Common myeloid progenitor, CD34-positive (primary cell): ENCODE results near the gene OR1D5.

Source experiments
- CTCF ChIA-PET: fragments of 350-600 bp; sonication (Branson Sonifier 250); formaldehyde crosslinking; loops from one replicate; lab custom pipeline; 2021; ENCODE audit warnings: antibody characterized with exemption; lab: Charles Lee
- POLR2A ChIA-PET: fragments of 350-600 bp; sonication (Branson Sonifier 250); formaldehyde crosslinking; loops from one replicate; lab custom pipeline; 2021; ENCODE audit warnings: antibody characterized with exemption; lab: Charles Lee
- DNase-seq, 3 donors: peaks; one replicate each; pipeline versions ENCODE4 v3.0.0 to v3.0.0-alpha.2; 2013
- H3K27ac ChIP-seq, 2 experiments: 1 replicate in 1 of 2; 2 replicates in 1 of 2; pipeline ENCODE4 v1.7.0; 2013; ENCODE audit warnings: inconsistent platforms in 2 of 2, low read length in 2 of 2, mild to moderate bottlenecking in 2 of 2, low read depth in 1 of 2, moderate library complexity in 1 of 2; ENCODE audit not compliant: severe bottlenecking in 2 of 2, insufficient read depth in 1 of 2, poor library complexity in 1 of 2
- H3K27me3 ChIP-seq, 5 experiments: replicated peaks in 2 of 5; 1 replicate in 3 of 5; 2 replicates in 2 of 5; pipeline versions ENCODE4 v1.6.1 to v1.7.0; 2013; ENCODE audit warnings: low read length in 4 of 5, mild to moderate bottlenecking in 2 of 5, moderate library complexity in 2 of 5, inconsistent platforms in 1 of 5; ENCODE audit not compliant: insufficient read depth in 5 of 5, control insufficient read depth in 4 of 5
- H3K36me3 ChIP-seq, 4 experiments: 1 replicate in 2 of 4; 2 replicates in 2 of 4; pipeline versions ENCODE4 v1.6.1 to v1.7.0; 2013; ENCODE audit warnings: low read length in 3 of 4, control low read depth in 1 of 4, mild to moderate bottlenecking in 1 of 4; ENCODE audit not compliant: control insufficient read depth in 4 of 4, insufficient read depth in 4 of 4
- H3K4me1 ChIP-seq, 4 experiments: 1 replicate in 3 of 4; 2 replicates in 1 of 4; pipeline versions ENCODE4 v1.6.1 to v1.7.1; 2013; ENCODE audit warnings: low read length in 3 of 4, mild to moderate bottlenecking in 3 of 4, control low read depth in 1 of 4, inconsistent platforms in 1 of 4, moderate library complexity in 1 of 4; ENCODE audit not compliant: control insufficient read depth in 4 of 4, insufficient read depth in 4 of 4; ENCODE audit errors: control extremely low read depth in 1 of 4
- H3K4me3 ChIP-seq, 7 experiments: 1 replicate in 4 of 7; 2 replicates in 3 of 7; pipeline versions ENCODE4 v1.5.1 to v1.7.0; 2013; ENCODE audit warnings: mild to moderate bottlenecking in 7 of 7, low read length in 6 of 7, moderate library complexity in 6 of 7, inconsistent platforms in 2 of 7, low read depth in 2 of 7, control low read depth in 1 of 7; ENCODE audit not compliant: insufficient read depth in 4 of 7, control insufficient read depth in 1 of 7; ENCODE audit errors: extremely low read depth in 1 of 7
- H3K9me3 ChIP-seq, 5 experiments: 1 replicate in 4 of 5; 2 replicates in 1 of 5; pipeline versions ENCODE4 v1.6.1 to v1.7.1; 2013; ENCODE audit warnings: low read length in 4 of 5, mild to moderate bottlenecking in 2 of 5, inconsistent platforms in 1 of 5, low read depth in 1 of 5, moderate library complexity in 1 of 5; ENCODE audit not compliant: control insufficient read depth in 4 of 5, insufficient read depth in 2 of 5; ENCODE audit errors: control extremely low read depth in 1 of 5
- WGBS: methylation state at CpG from one replicate; pipeline ENCODE4 v1.1.5; 2013; ENCODE audit not compliant: insufficient coverage; 5-methylcytosine and 5-hydroxymethylcytosine counted together

The OR1D5 gene

DNA sequence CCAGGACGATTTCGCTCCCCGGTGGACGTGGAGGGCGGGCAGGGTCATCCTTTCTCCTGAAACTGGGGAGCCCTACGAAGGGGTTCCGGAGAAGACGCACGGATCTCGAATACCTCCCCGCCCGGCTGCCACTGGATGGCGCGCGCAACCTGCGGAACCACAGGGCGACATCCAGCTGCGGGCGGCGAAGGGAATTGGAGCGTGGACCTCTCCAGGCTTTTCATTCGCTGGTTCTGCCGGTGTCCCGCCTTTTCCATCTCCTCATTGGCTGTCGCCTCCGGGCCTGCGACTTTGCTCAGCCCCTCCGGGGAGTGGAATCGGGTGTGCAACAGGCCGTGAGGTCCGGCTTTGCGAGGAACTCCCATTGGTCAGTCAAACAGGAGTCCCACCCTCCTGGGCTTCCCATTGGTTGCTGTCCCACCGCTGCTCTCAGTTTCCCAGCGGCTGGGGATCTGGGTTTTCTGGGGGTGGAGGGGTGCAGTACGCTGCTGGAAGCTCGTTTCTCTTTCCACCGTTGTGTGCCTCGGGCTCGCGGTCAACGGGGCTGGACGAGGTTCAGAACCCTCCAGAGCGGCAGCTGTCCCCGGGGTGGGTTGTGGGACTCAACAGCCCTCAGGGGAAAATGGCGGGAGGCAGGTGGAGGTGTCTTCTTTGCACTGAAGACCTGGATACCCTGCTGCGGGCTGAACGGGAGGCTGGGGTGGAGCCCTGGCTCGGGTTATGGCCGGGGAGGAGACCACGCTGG lies 14.5 kb downstream of the OR1D5 start:
- peaks cover 0 to 10% (median 10%) of the 10 kb centered on the region in 4 experiments for H3K4me1 ChIP-seq
- CTCF ChIA-PET: interaction anchor here (0.9 to 1.8 kb wide), 9 partner anchors 9 to 601 kb away, joined by 3 to 11 read pairs (median 3); no protein-coding TSS in a partner anchor
- peaks cover 0 to 8% (median 6%) of the 10 kb centered on the region in 5 experiments for H3K9me3 ChIP-seq
- no peaks in the 10 kb centered on the region for H3K27me3 ChIP-seq
- H3K4me3 ChIP-seq: peak overlapping the region; percentile 79 to 96 (median 89)
- H3K36me3 ChIP-seq: no peaks in the 10 kb centered on the region
- peak; percentile 97 to 99 (median 99) for DNase-seq
- POLR2A ChIA-PET: no interaction called here
- peak overlapping the region; percentile 50 to 54 for H3K27ac ChIP-seq
- under 1% methylated on average over 41 of the region's 50 CpGs for WGBS

GRCh38 chr17:3046753-3047152 lies 16.7 kb downstream of the OR1D5 start:
- POLR2A ChIA-PET: no interaction called here
- CTCF ChIA-PET: interaction anchor here (0.6 to 1.0 kb wide), 2 partner anchors 221 to 636 kb away, joined by 4 read pairs; no protein-coding TSS in a partner anchor
- peaks cover 0 to 10% (median 10%) of the 10 kb centered on the region in 4 experiments for H3K4me1 ChIP-seq
- DNase-seq: no peak
- H3K9me3 ChIP-seq: peaks cover 0 to 14% (median 7%) of the 10 kb centered on the region in 5 experiments
- no peaks in the 10 kb centered on the region for H3K27me3 ChIP-seq
- H3K27ac ChIP-seq: no peak overlapping the region
- no peak overlapping the region for H3K4me3 ChIP-seq
- H3K36me3 ChIP-seq: no peaks in the 10 kb centered on the region
- WGBS: no CpG with 5 or more reads among the region's 3 CpGs

GRCh38 chr17:3043737-3044365 lies 19.6 kb downstream of the OR1D5 start:
- Histone ChIP-seq H3K36me3 (no peaks in the 10 kb centered on the region), H3K27ac (no peak overlapping the region), H3K4me3 (no peak overlapping the region), H3K27me3 (no peaks in the 10 kb centered on the region), H3K9me3 (peaks cover 0 to 14% (median 7%) of the 10 kb centered on the region in 5 experiments), H3K4me1 (peaks cover 2 to 18% (median 7%) of the 10 kb centered on the region in 4 experiments)
- WGBS: 58% methylated on average over 9 of the region's 11 CpGs
- POLR2A ChIA-PET: no interaction called here
- DNase-seq: peak in 1 of 3 donors; percentile 17
- CTCF ChIA-PET: interaction anchor here (2.2 kb wide), 1 partner anchor 606 kb away, joined by 11 read pairs; no protein-coding TSS in a partner anchor

DNA sequence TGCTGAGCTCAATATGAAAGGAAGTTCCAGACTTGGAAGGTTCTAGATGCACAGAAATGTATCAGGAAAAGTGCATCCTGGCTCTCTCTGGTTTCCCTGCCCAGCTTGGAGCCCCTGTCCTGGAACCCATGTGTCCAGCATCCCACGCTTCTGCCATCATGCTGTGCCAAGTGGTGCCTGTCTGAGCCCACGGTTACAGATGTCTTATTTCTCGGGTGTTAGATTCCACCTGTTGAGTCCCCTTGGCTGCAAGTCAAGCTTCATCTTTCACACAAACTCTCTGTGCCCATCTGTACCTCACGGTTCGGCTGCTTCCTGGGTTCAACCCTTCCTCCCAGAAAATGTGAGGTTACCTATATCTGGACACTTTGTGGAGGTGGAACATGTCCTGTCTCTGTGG lies 22.5 kb downstream of the OR1D5 start:
- Histone ChIP-seq H3K9me3 (peaks cover 0 to 14% (median 7%) of the 10 kb centered on the region in 5 experiments), H3K4me1 (peaks cover 0 to 14% (median 3%) of the 10 kb centered on the region in 4 experiments), H3K27me3 (no peaks in the 10 kb centered on the region), H3K27ac (no peak overlapping the region), H3K36me3 (peaks cover 0 to 4% (median 0%) of the 10 kb centered on the region in 4 experiments), H3K4me3 (no peak overlapping the region)
- DNase-seq: no peak
- WGBS: 88% methylated on average over 3 of the region's 5 CpGs
- ChIA-PET CTCF (interaction anchor here (0.9 to 1.9 kb wide), 3 partner anchors 8 to 608 kb away, joined by 3 to 11 read pairs (median 5); no protein-coding TSS in a partner anchor), POLR2A (no interaction called here)

DNA sequence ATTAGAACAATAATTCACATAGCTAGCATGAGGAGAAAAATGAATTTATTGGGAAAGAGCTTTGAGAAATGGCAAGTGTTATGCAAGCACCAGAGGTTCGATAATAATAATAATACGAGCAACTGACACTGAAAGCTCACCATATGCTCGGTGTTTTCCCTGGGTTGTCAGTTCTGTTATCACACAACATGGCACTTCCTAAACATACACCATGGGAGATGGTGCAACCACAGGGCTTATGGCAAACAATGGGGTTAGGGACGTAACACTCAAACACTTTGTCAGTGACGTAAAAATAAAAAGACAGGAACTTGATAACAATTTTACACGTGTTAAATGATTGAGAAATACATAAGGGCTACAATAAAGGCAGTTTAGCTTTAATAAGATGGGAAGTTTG lies 23.7 kb downstream of the OR1D5 start:
- DNase-seq: peak; percentile 84 to 97 (median 95)
- Histone ChIP-seq H3K4me1 (peaks cover 0 to 14% (median 3%) of the 10 kb centered on the region in 4 experiments), H3K9me3 (peaks cover 0 to 14% (median 7%) of the 10 kb centered on the region in 5 experiments), H3K27me3 (no peaks in the 10 kb centered on the region), H3K36me3 (peaks cover 0 to 5% (median 0%) of the 10 kb centered on the region in 4 experiments), H3K27ac (no peak overlapping the region), H3K4me3 (peak overlapping the region in 3 of 7 experiments; percentile 19 to 52 (median 47))
- WGBS: 3% methylated on average over 5 of the region's 6 CpGs
- POLR2A ChIA-PET: interaction anchor here (0.6 kb wide), 1 partner anchor 520 kb away, joined by 5 read pairs; no protein-coding TSS in a partner anchor
- CTCF ChIA-PET: interaction anchor here (0.9 to 1.9 kb wide), 5 partner anchors 9 to 609 kb away, joined by 3 to 11 read pairs (median 3); no protein-coding TSS in a partner anchor

DNA sequence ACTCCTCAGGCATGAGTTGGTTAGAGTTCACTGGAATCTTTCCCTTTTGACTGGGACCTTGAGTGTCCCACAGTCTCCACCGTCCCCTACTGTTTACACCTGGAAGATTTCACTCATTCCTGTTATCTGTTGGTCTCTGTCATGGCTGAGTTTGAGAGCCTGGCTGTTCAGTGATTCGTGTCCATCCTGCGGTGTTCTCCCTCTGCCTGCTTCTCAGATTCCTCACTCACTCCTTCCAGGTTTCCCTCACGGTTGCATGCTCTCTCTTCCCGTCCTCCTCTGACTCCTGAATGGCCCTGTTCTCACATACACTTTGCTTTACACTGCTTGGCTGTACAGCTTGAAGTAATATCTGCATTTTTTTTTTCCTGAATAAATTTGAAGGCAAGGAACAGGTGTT lies 24.5 kb downstream of the OR1D5 start:
- Histone ChIP-seq H3K27me3 (no peaks in the 10 kb centered on the region), H3K27ac (no peak overlapping the region), H3K4me3 (no peak overlapping the region), H3K4me1 (peaks cover 0 to 14% (median 3%) of the 10 kb centered on the region in 4 experiments), H3K36me3 (peaks cover 0 to 5% (median 3%) of the 10 kb centered on the region in 4 experiments), H3K9me3 (peaks cover 0 to 6% (median 4%) of the 10 kb centered on the region in 5 experiments)
- POLR2A ChIA-PET: no interaction called here
- CTCF ChIA-PET: interaction anchor here (1.1 to 1.9 kb wide), 4 partner anchors 8 to 145 kb away, joined by 3 to 11 read pairs (median 3); no protein-coding TSS in a partner anchor
- DNase-seq: no peak
- 89% methylated on average over 3 of the region's 5 CpGs for WGBS
